HG03066 (cell line): ENCODE data around the gene AUTS2.

Source experiments
- ATAC-seq: cut with Tn5 transposase; IDR thresholded peaks from one replicate; pipeline ENCODE4 v1.9.1; 2021; ENCODE audit warnings: low read depth; ENCODE audit not compliant: unreplicated experiment

Gene AUTS2

GRCh38 chr7:70006261-70006920 lies 408.1 kb downstream of the AUTS2 start:
- no peak for ATAC-seq

GRCh38 chr7:70008466-70008865 lies 410.2 kb downstream of the AUTS2 start:
- ATAC-seq = no peak

- ATAC-seq = no peak
These were observed 416.4 kb downstream of the AUTS2 start for GRCh38 chr7:70014472-70015177.

- ATAC-seq = no peak
These were observed 417.1 kb downstream of the AUTS2 start for GRCh38 chr7:70015353-70015752.

- ATAC-seq = no peak
These were observed 417.9 kb downstream of the AUTS2 start for GRCh38 chr7:70016044-70016770.

- no peak for ATAC-seq
These were observed 419.1 kb downstream of the AUTS2 start for GRCh38 chr7:70017357-70017756.

- ATAC-seq = no peak
These were observed 420.4 kb downstream of the AUTS2 start for GRCh38 chr7:70018700-70019099.

- ATAC-seq = no peak
These were observed 429.6 kb downstream of the AUTS2 start for GRCh38 chr7:70027867-70028266.

- ATAC-seq = no peak
These were observed 430.3 kb downstream of the AUTS2 start for GRCh38 chr7:70028620-70029019.

- no peak for ATAC-seq
These were observed 431.7 kb downstream of the AUTS2 start for GRCh38 chr7:70029993-70030392.

- ATAC-seq = no peak
These were observed 432.5 kb downstream of the AUTS2 start for GRCh38 chr7:70030745-70031144.

- no peak for ATAC-seq
These were observed 433.0 kb downstream of the AUTS2 start for GRCh38 chr7:70031245-70031644.

GRCh38 chr7:70032649-70033048 lies 434.4 kb downstream of the AUTS2 start:
- no peak for ATAC-seq

- no peak for ATAC-seq
These were observed 435.0 kb downstream of the AUTS2 start for GRCh38 chr7:70033226-70033625.

- no peak for ATAC-seq
These were observed 436.7 kb downstream of the AUTS2 start for GRCh38 chr7:70034999-70035398.

- ATAC-seq = no peak
These were observed 437.2 kb downstream of the AUTS2 start for GRCh38 chr7:70035519-70035918.

- no peak for ATAC-seq
These were observed 437.7 kb downstream of the AUTS2 start for GRCh38 chr7:70035955-70036354.

- no peak for ATAC-seq
These were observed 438.4 kb downstream of the AUTS2 start for GRCh38 chr7:70036695-70037094.

GRCh38 chr7:70037171-70037933 lies 439.1 kb downstream of the AUTS2 start:
- ATAC-seq = no peak

GRCh38 chr7:70040051-70040450 lies 441.8 kb downstream of the AUTS2 start:
- ATAC-seq = no peak
